ENCODE data around the gene ACBD3. TPM values are rescaled to one million over a fixed set of nuclear protein-coding genes. Genes with fewer than 3 reads are reported as not detected.

ACBD3 gene
- polyA plus RNA-seq, 1 of the 3 experiments (the other 2 are of a cell fraction), result 17.8 TPM

DNA sequence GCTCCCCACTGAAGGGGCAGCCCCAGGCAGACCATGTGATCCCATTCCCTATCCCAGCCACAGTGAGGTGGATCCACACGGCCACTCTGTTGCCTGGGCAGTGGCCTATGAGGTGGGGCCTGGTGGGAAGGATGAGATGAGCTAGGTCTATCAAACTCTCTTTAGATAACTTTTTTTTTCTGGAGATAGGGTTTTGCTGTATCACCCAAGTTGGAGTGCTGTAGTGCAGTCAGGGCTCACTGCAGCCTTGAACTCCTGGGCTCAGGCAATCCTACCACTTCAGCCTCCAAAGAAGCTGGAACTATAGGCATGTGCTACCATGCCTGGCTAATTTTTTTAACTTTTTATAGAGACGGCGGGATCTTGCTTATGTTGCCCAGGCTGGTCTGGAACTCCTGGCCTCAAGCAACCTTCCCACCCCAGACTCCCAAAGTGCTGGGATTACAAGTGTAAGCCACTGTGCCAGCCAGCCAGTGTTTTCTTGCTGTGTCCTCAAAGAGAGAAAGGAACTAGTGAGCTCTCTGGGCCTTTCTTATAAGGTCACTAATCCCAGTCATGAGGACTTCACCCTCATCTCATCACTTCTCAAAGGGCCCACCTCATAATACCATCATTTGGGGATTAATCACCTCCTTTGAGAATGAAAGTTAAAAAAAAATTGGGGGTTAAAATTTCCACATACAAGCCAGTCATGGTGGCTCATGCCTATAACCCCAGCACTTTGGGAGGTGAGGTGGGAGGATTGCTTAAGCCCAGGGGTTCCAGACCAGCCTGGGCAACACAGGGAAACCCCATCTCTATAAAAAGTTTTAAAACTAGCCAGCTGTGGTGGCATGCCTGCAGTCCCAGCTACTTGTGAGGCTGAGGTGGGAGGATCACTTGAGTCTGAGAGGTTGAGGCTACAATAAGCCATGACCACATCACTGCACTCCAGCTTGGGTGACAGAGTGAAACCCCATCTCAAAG, 87.4 kb downstream of the ACBD3 start:
- no peaks in the 10 kb centered on the region for H3K79me2 ChIP-seq (ENCODE audit: insufficient read depth)
- no peak for TF ChIP-seq ELF1 (IDR thresholded peaks at IDR 0.05)
- H3F3A ChIP-seq (replicated peaks; ENCODE audit: insufficient read depth), result no peaks in the 10 kb centered on the region
- no peak overlapping the region for H3K9ac ChIP-seq
- ChIA-PET CTCF (interaction anchor here (0.9 to 3.0 kb wide), 6 partner anchors 22 to 339 kb away, joined by 3 to 17 read pairs (median 4); partner anchors contain the start of gene SRP9), POLR2A (interaction anchor here (0.9 kb wide), 1 partner anchor 37 kb away, joined by 3 read pairs; the partner anchor contains the start of gene H3-3A)
- no peaks in the 10 kb centered on the region for H3K27me3 ChIP-seq (ENCODE audit: insufficient read depth)
- no peaks in the 10 kb centered on the region for H3K9me2 ChIP-seq
- DNase-seq, result no peak
- H2AFZ ChIP-seq (ENCODE audit: low read depth), result no peak overlapping the region
- no peak overlapping the region for H3K27ac ChIP-seq (ENCODE audit: low read depth in 2 of 2, low read length in 1 of 2)
- no peaks in the 10 kb centered on the region; a peak in 2 of 4 replicates for H3K4me1 ChIP-seq (ENCODE audit: control insufficient read depth in 1 of 2, insufficient read depth in 2 of 2, low read depth in 1 of 2, low read length in 1 of 2)
- no peak overlapping the region for H3K4me3 ChIP-seq (ENCODE audit: low read depth in 2 of 2, low read length in 1 of 2)
- no peaks in the 10 kb centered on the region for H3K36me3 ChIP-seq (replicated peaks in 1 of 2; ENCODE audit: control insufficient read depth in 1 of 2, insufficient read depth in 2 of 2, low read length in 1 of 2)
- 93% methylated on average over 3 of the region's 3 CpGs for WGBS (ENCODE audit: low lambda C conversion rate)
- no peaks in the 10 kb centered on the region for H4K20me1 ChIP-seq (ENCODE audit: insufficient read depth)
- H3K4me2 ChIP-seq, result no peak overlapping the region
- no peaks in the 10 kb centered on the region for H3K9me3 ChIP-seq

- Histone ChIP-seq H3K4me1 (ENCODE audit: control insufficient read depth in 1 of 2, insufficient read depth in 2 of 2, low read depth in 1 of 2, low read length in 1 of 2) (no peaks in the 10 kb centered on the region; a peak in 2 of 4 replicates), H3K36me3 (replicated peaks in 1 of 2; ENCODE audit: control insufficient read depth in 1 of 2, insufficient read depth in 2 of 2, low read length in 1 of 2) (no peaks in the 10 kb centered on the region), H3K27me3 (ENCODE audit: insufficient read depth) (no peaks in the 10 kb centered on the region), H3K4me3 (ENCODE audit: low read depth in 2 of 2, low read length in 1 of 2) (no peak overlapping the region), H3K27ac (ENCODE audit: low read depth in 2 of 2, low read length in 1 of 2) (no peak overlapping the region), H3K79me2 (ENCODE audit: insufficient read depth) (no peaks in the 10 kb centered on the region), H2AFZ (ENCODE audit: low read depth) (no peak overlapping the region), H3K4me2 (no peak overlapping the region), H4K20me1 (ENCODE audit: insufficient read depth) (no peaks in the 10 kb centered on the region), H3K9me2 (no peaks in the 10 kb centered on the region), H3K9ac (no peak overlapping the region), H3F3A (replicated peaks; ENCODE audit: insufficient read depth) (no peaks in the 10 kb centered on the region), H3K9me3 (no peaks in the 10 kb centered on the region)
- TF ChIP-seq GABPA (IDR thresholded peaks at IDR 0.05; ENCODE audit: low read depth) (no peak), GATA2 (CRISPR knock-in tag; IDR thresholded peaks at IDR 0.05) (no peak), JUND (IDR thresholded peaks at IDR 0.05) (no peak), NRF1 (IDR thresholded peaks at IDR 0.05; ENCODE audit: low read depth, low read length) (no peak), YY1 (IDR thresholded peaks at IDR 0.05; ENCODE audit: low read depth) (no peak), REST (IDR thresholded peaks at IDR 0.05; ENCODE audit: low read depth, low read length) (no peak), TCF12 (IDR thresholded peaks at IDR 0.05) (no peak), RCOR1 (IDR thresholded peaks at IDR 0.05; ENCODE audit: low read length) (no peak), MXI1 (IDR thresholded peaks at IDR 0.05; ENCODE audit: low read depth, low read length) (no peak), EZH2phosphoT487 (IDR thresholded peaks at IDR 0.05; ENCODE audit: borderline replicate concordance, low read depth) (no peak), RXRA (IDR thresholded peaks at IDR 0.05; ENCODE audit: borderline replicate concordance, low read depth) (no peak)
- TF ChIP-seq, protein P1, sequence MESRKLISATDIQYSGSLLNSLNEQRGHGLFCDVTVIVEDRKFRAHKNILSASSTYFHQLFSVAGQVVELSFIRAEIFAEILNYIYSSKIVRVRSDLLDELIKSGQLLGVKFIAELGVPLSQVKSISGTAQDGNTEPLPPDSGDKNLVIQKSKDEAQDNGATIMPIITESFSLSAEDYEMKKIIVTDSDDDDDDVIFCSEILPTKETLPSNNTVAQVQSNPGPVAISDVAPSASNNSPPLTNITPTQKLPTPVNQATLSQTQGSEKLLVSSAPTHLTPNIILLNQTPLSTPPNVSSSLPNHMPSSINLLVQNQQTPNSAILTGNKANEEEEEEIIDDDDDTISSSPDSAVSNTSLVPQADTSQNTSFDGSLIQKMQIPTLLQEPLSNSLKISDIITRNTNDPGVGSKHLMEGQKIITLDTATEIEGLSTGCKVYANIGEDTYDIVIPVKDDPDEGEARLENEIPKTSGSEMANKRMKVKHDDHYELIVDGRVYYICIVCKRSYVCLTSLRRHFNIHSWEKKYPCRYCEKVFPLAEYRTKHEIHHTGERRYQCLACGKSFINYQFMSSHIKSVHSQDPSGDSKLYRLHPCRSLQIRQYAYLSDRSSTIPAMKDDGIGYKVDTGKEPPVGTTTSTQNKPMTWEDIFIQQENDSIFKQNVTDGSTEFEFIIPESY (IDR thresholded peaks at IDR 0.05; ENCODE audit: borderline replicate concordance, low read depth), result no peak
- ChIA-PET CTCF (interaction anchor here (1.0 to 3.0 kb wide), 6 partner anchors 23 to 320 kb away, joined by 3 to 17 read pairs (median 4); partner anchors contain the start of gene SRP9), POLR2A (no interaction called here)
- no peak for DNase-seq
- WGBS (ENCODE audit: low lambda C conversion rate), result 77% methylated on average over 4 of the region's 5 CpGs
Measured at GRCh38 chr1:226097866-226098625, 88.5 kb downstream of the ACBD3 start.
